ENCODE data around the gene POFUT1.
"Not testable (repeated sequence)": the region's sequence is repeated elsewhere in the genome, so short reads cannot be mapped to it uniquely, and the experiment has no call there.

POFUT1 gene

DNA sequence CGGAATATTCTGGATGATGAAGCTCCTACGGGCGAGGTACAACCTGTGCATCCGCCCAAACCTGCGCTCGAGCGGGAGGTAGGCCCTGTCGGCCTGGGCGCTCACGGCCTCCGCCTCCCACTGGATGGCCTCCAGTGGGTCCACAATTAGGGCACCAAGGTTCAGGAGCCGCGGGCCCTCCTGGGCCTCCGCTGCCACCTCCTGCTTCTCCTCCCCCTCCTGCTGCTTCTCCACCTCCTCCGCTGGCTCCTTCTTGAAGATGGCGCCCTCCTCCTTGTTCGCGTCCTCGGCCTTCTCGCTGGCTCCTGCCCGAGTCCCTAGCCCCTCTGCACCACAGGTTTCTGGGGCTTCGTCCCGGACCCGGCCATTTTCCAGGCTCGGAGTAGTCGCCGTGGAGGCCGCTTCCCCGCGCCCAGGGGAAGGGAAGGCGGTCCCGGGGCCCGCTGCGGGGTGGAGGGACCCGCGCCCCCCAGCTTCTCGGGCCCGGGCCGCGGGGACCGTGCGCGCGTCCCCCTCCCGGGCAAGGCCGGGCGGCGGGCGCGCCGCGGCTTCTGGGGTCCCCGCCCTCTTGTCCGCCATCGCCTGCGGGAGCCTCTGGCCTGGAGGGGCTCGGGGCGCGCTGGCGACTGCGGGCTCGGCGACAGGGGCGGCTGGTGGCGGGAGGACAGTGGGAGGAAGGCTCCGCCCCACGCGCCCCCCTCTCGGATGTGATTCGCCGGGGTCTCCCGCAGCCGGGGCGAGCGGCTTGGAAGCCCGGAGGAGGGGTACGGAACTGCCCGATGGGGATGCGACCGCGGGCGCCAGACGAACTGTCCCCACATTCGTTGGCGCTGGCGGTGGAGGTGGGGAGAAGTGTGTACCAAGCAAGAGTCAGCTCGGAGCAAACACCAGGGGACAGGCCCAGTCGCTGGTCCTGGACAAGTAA, 17.7 kb upstream of the POFUT1 start:
- peak; percentile 49 to 60 for DNase-seq

GRCh38 chr20:32190616-32191415, 16.9 kb upstream of the POFUT1 start:
- peak in 1 of 2 donors; percentile 55 for DNase-seq

DNA sequence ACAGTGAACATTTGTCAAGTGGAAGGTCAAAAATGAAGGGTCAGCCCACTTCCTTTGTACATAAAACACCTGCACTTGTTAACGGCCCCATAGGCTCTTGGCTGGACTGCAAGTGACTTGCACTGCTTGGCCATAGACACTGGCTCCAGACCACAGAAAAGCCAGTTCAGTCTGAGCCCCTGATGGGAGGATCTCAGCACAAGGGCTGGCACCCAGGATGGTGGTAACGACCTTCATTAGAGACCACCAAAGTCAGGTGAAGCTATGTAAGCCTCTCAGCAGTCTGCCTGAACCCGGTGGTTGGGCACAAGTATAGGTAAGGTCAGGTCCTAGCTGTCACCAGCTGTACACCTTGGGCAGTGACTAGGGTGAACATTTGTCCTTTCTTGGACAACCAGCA, 16.3 kb upstream of the POFUT1 start:
- DNase-seq: no peak

GRCh38 chr20:32191873-32192272, 15.8 kb upstream of the POFUT1 start:
- no peak for DNase-seq

DNA sequence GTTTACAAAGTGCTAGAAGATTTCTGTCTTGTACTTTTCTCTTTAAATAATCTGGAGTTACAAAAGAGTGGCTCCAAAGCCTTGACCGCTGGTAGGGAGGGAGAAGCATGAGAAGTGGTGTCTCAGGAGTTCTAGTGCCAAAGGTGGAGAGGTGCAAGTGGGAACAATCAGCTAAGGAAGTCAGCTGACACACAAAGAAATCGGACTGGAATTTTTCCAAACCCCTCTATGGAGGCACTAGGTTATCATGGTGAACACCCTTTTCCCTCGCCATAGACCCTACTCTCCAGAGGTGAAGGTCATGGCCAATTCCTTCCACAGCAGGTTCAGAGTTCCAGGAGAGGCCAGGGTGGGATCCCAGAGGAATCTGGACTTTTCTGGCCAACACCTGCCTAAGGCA, 15.0 kb upstream of the POFUT1 start:
- no peak for DNase-seq

GRCh38 chr20:32193336-32193735, 14.3 kb upstream of the POFUT1 start:
- DNase-seq: peak in 1 of 2 donors; percentile 15

DNA sequence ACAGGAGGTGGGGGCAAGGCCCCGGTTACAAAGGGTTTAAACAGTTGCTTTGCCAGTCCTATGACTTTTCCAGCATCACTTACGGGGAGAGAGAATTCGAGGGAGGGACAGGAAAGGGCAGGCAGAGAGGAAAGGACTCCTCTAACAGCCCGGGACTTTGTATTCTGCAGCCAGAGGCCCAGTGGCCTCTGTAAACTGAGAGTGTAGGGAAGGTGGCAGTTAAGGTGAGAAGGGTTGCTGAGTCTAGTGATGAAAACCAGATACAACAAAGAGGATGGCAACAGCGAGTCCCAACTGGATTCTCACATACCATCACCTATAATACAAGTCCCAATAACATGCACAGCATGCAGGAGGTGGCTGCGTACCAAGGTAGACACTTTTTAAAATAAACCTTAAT, 13.7 kb upstream of the POFUT1 start:
- DNase-seq: no peak

- no peak for DNase-seq
Observed at GRCh38 chr20:32195581-32195980, 12.1 kb upstream of the POFUT1 start.

DNA sequence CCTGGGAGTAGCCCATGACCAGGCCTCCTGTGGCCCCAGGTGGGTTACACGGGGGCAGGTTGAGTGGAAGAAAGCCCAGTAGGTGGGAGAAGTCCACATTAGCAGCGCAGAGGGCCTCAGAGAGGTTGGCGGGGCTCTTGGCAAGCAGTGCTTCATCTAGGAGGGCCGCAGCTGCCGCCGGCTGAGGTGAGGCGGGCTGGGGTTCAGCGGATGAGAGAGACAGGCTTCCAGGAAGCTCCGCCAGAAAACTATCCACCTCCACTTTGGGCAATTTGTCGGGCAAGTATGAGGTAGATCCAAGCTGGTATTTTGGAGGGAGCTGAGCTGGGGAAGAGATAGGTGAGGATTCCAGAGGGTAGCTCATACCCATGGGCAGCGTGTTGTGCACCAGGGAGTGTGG, 11.1 kb upstream of the POFUT1 start:
- DNase-seq: not testable (repeated sequence)

- not testable (repeated sequence) for DNase-seq
Observed at GRCh38 chr20:32197136-32197535, 10.5 kb upstream of the POFUT1 start.

- DNase-seq: no peak
Observed at GRCh38 chr20:32199006-32199405, 8.7 kb upstream of the POFUT1 start.

DNA sequence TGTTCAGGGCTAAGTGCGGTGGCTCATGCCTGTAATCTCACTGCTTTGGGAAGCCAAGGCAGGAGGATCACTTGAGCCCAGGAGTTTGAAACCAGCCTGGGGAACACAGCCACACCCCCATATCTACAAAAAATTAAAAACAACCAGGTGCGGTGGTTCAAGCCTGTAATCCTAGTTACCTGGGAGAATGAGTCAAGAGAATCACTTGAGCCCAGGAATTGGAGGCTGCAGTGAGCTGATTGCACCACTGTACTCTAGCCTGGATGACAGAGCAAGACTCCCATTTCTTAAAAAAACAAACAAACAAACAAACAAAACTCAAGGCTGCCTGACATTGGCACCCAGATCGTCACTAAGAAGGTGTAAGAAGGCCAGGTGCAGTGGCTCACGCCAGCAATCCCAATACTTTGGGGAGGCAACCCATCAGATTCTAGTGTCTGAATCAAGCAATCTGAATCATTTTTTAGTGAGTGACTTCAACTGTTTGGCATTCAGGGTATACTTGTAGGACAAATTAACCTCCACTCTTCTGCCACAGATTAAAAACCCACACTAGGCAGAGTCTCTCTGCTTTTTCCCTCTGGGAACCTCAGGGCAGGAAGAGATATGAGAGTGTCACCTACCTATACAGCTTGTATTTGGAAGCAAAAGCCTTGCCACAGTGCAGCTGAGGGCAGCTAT, 6.2 kb upstream of the POFUT1 start:
- DNase-seq: no peak

GRCh38 chr20:32201977-32202363, 5.7 kb upstream of the POFUT1 start:
- no peak for DNase-seq

DNA sequence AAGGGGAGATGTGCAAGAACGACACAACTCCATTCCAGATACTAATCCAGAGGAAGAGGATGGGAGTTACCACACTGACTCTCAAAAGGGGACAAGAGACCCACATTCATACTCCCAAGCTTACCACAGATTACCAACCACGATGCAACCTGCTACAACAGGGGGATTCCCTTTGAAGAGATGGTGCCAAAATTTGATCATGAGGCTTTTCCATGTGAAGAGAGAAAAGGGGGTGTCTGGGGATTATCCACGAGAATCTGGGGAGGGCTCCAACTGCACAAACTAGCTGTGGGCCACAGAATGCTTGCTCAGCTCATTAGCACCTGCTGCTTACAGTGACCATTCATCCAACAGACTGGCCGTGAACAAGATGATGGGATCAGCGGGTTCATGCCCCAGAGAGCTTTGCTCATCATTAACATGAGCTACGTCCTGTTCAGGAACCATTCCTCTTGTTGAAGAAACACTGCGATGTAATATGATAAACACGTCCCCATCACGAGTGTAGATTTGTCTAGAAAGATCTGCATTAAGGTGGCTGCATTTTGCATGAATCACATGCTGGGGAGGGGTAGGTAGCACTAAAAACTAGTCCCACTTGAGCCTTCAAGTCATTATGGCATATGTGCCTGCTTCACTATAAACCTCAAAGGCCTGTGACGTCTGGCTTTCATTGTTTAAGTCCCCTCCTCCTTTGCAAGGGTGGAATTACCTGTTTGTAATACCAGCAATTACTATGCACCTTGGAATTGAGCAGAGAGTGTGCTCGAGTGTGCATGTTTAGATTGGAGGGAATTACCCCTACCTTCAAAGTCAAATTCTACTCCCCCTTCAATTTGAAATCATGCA, 4.1 kb upstream of the POFUT1 start:
- DNase-seq: peak in 1 of 2 donors; percentile 52

- peak; percentile 74 to 84 for DNase-seq
Observed at GRCh38 chr20:32204205-32205109, 3.2 kb upstream of the POFUT1 start.

DNA sequence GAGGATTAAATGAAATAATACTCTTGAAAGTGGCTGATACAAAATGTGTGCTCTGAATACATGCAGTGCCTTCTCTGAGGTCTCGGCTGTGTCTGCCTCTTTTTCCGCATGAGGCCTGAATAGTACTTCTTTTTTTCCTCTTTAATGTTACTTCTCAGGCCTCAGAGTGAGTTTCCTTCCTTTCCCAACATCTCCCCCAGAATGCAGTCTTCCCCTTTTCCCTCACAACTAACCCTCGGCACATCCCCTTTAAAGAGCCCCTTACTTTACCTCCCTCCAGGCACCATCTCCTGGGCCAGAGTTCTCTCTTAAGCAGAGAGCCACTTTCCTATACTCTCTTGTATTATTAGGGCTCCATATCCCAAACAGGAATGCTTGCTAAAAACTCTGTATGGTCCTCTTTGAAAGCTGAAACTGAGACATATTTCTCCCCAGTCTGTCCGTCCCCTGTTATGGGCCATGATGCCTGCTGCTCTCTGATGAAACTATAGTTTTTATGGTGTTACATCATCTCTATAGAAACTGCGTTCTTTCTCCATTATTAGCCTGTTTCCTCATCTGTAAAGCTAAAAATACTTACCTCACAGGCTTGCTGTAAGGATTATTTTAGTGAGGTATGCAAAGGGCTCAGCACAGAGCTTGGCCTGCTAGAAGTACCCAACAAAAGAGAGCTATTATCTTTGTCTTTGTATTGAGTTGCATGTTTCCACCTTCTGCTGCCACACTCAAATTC, 2.4 kb upstream of the POFUT1 start:
- no peak for DNase-seq

- peak; percentile 35 to 41 for DNase-seq
Observed at GRCh38 chr20:32205843-32206759, 1.6 kb upstream of the POFUT1 start.

DNA sequence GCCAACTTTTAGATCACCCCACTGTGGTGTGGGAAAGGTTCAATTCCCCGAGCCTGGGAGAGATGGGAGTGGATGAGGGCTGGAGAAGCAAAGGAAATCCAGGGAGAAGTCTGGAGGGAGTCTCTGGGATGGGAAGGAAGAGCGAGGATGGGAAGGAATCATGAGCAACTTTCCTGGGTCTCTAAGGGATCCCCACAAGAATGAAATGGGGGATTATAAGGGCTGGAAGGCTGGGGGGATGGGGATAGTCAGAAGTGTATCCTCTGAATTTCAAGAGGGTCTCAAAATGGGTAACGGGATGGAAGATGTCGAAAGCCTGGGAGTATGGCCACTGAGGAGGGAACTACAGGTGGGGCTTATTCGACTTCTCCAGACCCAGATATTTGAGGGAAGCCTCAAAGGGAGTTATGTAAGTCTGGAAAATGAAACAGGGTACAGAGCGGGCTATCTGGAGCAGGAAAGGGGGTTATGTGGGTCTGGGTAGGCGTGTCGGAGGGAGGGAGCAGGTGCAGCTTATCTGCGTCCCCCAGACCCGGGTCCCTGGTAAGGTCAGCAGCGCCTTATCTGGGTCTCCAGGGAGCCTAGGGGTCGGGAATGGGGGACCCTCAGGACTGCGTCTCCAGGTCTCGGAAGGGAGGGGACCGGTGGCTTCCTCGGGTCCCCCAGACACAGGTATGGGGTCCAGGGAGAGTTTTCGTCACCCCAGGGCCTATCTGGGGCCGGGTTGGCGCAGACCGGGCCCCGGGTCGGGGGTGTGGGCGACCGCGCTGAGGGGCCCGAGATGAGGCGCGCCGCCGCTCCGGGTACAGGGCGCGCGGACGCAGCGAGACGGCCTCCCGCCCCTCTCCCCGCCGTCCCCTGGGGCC, 687 bp upstream of the POFUT1 start:
- DNase-seq: peak in 1 of 2 donors; percentile 52
